Stimulated activated CD4-positive, alpha-beta T cell treated with anti-CD3 and anti-CD28 coated beads, TNF-alpha, amount 100 ng/mL, for 48 hours (primary cell): ENCODE data around the gene CFAP57.

Source experiments
- DNase-seq, 3 donors: peaks; one replicate each; pipeline ENCODE4 v3.0.0-alpha.2; 2020; ENCODE audit warnings: low read depth in 3 of 3

CFAP57 gene

GRCh38 chr1:43277116-43277876, 105.2 kb downstream of the CFAP57 start:
- DNase-seq = no peak

GRCh38 chr1:43279161-43279560, 107.0 kb downstream of the CFAP57 start:
- DNase-seq = no peak

GRCh38 chr1:43279666-43280065, 107.5 kb downstream of the CFAP57 start:
- no peak for DNase-seq

DNA sequence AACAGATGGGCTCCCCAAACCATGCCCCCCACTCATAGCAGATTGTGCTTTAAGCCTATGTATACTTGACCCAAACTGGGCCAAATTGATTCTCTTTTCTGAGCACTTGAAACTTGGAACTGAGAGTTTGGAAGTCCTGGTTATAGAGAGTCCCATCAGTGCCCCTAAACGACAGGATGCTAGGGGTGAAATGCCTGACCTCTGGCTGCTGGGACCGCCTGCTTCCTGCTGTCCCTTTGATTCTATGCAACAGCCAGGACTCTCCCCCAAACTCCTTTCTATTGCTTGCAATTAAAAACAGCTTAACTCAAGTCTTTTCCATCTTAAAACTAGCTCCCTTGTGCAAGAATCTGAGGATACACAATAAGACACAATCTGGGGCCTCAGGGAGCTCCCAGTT, 108.6 kb downstream of the CFAP57 start:
- DNase-seq = no peak

DNA sequence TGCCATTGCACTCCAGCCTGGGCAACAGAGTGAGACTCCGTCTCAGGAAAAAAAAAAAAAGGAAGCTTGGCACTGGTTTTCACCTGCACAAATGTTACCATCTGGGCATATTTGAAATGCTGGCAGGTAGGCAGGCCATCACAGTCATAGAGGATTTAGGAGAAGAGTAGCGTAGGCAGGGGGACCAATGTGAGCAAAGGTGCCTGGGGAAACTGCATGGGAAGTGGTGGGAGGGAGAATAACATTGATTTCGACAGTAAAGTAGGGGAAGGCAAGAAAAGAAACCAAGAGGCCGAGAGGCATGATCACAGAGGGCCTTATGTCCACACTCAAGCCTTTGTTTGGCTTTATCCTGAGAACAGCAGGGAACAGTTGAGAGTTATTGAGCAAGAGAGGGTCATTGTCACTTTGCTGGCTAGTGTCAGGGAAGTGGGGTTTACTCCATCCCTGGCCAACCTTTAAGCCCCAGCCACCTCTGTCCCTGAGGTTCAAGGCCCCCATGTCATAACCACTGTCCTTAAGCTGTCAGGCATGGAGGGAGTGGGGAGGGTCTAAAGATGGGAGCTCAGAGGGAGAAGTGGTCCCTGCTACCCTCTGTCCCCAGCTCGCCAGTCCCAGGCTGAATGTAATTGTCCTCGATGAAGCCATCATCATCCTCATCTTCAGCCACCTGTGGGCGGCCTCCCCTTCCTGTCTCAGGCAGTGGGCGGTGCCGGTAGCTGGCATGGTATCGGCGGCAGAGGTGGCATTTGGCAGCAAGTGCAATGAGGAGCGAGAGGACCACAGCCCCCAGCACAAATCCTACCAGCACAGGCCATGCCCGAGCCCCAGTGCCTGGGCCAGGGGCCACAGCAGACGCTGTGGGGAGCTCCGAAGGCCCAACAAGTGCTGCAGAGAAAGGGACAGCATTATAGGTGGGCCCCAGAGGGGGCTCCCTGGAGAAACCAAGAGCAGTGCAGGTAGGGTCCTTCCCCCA, 110.4 kb downstream of the CFAP57 start:
- no peak for DNase-seq

DNA sequence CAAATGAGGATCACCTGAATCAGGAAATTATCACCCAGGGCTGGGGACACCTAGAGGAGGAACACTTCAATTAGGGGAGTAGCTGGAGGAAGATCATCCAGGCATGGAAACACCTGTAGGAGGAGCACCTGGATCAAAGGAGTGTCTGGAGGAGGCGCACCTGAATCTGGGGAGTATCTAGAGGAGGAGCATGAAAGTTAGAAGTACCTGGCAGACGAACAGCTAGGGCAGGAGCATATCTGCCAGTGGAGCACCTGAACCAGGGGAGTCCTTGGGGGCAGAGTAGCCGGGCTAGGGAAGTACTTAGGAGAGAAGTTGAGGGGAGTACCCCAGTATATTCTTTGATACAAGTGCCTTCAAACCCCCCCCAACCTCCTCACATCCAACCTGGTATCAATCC, 111.9 kb downstream of the CFAP57 start:
- DNase-seq = no peak

- DNase-seq = no peak
Observed at GRCh38 chr1:43284546-43285110, 112.5 kb downstream of the CFAP57 start.

GRCh38 chr1:43285269-43285990, 113.3 kb downstream of the CFAP57 start, which contains the start of gene C1orf210:
Gene C1orf210 (minus strand): TSS chr1:43285581. CDS start chr1:43283270, 2,311 bp downstream.
- no peak for DNase-seq

DNA sequence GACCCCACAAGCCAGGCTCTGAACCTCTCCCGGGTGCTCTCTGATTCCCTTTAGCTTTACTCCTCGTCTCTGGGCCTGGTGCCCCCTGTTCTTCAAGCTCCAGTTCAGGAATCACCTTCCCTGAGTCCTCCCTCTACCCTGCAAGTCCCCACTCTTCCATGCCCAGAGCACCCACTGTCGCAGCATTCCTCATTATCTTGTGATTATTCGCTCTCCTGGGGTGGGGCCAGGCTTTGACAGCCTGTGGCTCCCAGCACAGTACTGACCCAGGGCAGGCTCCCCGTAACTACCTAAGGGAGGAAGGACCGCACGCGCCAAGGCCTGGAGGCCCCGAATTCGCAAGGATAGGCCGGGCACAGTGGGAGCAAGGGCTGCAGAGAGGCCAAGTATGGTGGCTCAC, 114.0 kb downstream of the CFAP57 start:
- DNase-seq = no peak

GRCh38 chr1:43286533-43286932, 114.4 kb downstream of the CFAP57 start:
- no peak for DNase-seq

DNA sequence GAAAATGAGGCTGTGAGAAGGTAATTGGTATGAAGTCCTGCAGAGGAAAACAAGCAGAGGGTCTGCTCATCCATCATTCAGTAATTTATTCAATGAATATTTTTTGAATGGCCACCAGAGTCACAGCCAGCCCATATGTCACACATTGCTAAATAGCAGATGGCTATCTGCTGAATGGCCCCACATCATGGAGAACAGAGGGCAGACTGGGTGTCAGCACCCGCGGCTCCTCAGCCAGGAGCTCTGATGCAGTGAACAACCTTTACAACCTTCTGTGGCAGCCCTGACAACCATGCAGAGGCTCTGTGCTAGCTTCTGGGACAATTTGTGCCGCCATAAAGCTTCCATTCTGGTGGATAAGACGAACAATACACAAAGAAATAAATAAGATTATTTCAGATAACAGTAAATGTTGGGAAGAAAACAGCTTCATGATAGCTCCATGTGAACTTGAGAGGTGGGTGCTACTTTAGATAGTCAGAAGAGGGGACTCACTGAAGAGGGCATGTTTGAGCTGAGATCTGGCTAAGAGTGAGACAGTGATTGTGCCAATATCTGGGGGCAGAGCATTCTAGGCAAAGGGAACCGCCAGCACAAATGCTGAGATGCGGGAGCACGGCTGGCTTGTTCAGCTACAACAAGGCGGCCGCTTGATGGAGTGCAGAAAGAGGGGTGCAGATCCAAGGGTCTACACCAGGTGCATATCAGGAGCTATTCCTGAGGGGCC, 116.1 kb downstream of the CFAP57 start:
- DNase-seq = no peak

- no peak for DNase-seq
Observed at GRCh38 chr1:43288785-43289706, 116.9 kb downstream of the CFAP57 start.

GRCh38 chr1:43292216-43292615, 120.1 kb downstream of the CFAP57 start:
- DNase-seq = no peak

GRCh38 chr1:43292679-43293078, 120.5 kb downstream of the CFAP57 start:
- DNase-seq = no peak

- no peak for DNase-seq
Observed at GRCh38 chr1:43293176-43293575, 121.0 kb downstream of the CFAP57 start.

DNA sequence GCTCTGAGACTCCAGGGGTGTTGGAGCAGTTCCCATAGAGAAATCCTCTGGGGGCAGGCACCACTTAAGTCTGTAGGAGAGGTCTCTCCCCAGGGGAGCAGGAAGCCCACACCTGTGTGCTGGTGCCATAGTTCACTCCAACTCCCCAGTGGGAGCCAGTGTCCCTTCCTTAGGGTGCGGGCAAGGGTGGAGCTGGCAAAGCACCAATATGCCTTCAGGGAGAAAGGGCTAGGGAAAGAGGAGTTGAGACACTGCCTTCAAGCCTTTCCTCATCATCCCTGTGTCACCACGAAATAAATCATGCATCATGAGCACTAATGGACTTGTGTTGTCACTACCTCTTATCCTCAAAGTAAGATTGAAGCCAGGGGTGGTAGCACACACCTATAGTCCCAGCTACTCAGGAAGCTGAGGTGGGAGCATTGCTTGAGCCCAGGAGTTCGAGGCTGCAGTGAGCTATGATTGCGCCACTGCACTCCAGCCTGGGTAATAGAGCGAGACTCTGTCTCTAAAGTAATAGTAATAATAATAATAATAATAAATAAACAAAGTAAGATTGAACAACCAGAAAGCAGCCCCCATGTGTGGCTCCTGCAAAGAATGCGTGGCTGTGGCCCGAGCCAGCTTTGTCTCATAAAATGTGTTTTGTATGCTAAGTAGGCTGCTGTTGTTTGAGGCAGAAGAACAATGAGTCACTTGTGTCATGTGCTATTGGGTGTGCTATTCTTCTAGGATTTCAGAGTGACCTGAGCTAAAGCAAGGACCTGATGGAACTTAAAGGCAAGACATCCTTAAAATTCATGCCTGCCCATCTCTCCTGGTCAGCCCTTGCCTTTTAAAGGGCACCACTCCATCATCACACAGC, 122.0 kb downstream of the CFAP57 start:
- DNase-seq = no peak

DNA sequence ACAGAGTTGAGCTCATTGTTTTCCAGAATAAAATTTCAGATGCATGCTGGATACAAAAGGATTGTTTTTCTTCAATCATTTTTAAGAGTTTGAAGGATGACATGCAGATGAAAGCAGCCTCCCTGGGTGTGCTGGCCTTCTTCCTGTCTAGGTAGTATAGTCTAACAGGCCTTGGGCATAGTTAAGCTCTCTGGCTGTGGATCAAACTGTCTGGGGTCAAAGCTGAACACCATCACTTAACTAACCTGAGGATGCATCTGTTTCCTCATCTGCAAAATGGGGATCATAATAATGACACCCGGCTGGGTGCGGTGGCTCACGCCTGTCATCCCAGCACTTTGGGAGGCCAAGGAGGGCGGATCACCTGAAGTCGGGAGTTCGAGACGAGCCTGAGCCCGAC, 122.6 kb downstream of the CFAP57 start:
- no peak for DNase-seq

- DNase-seq = no peak
Observed at GRCh38 chr1:43296207-43296606, 124.1 kb downstream of the CFAP57 start.

DNA sequence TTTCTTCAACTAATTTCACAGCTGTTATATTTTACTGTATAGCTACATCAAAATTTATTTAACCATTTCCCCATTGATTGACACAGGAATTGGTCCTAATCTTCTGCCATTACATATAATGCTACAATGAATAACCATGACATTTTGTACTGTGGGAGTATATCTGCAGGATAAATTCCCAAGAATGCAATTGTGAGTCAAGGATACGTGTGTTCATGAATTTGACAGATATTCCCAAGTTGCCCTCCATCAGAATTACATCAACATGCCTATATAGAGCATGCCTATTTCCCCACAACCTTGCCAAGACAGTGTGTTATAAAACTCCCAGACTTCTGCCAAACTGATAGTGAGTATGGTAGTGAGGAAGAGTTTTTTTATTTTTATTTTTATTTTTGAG, 125.9 kb downstream of the CFAP57 start:
- DNase-seq = no peak
